Activated gamma-delta T cell treated with anti-CD3 and anti-CD28 coated beads, Interleukin-2, amount 50 U/mL, for 16 hours (primary cell): ENCODE results near the gene ERVK3-1.
"Not testable (repeated sequence)": the region's sequence is repeated elsewhere in the genome, so short reads cannot be mapped to it uniquely, and the experiment has no call there.

ENCODE experiments used
- DNase-seq: peaks from one replicate; pipeline ENCODE4 v3.0.0-alpha.2; 2020; ENCODE audit warnings: low read depth

Gene ERVK3-1

DNA sequence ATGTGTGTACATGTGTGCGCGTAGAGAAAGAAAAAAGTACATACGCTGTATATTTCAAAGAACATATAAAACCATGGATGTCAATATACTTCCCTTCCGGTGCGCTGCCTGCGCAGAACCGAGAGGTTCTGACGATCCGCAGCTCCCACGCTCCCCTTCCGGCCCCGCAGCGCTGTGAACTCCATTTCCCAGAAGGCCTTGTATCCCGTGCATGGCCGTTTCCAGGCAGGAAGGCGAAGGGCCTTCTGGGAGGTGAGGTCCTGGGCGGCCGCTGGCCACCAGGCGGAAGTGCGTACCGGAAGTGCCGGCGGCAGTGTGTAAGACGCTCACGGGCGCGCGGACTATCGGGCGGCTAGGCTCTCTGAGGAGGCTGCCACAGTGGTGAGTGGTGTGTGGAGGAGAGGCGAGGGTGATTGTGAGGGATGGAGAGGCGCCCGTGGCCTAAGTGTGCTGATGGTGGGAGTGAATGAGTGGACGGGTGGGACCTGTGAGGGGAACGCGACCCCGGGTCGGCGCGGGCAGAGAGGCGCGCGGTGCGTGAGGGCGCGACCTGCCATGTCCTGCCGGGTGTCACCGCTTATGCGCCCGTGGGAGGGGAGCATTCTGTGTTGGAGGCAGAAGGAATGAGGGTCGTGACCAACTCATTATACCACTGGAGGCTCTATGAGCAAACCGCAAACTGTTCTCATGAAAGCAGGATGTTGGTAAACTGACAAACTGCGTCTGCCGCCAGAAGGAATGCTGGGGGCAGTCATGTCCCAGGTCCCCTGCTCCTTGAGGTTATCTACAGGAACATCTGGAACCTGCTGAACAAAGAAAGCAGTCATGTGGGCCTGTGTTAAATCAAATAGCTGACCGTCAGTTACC, at the start of gene ERVK3-1:
Gene ERVK3-1, plus strand, starts transcription at position 313 of the 867 bp plus-strand sequence. CDS start 6,792 bp downstream, outside the sequence.
- DNase-seq, result peak; percentile 92

DNA sequence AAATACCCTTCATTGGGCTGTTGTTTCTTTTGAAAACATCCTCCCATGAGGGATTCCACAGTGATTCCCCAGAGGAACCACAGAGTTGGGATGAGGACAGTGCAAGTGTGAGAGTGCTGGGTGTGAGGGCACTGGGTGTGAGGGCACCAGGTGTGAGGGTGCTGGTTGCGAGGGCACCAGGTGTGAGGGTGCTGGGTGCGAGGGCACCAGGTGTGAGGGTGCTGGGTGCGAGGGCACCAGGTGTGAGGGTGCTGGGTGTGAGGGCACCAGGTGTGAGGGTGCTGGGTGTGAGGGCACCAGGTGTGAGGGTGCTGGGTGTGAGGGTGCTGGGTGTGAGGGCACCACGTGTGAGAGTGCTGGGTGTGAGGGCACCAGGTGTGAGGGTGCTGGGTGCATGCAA, 46.9 kb upstream of the ERVK3-1 start:
- not testable (repeated sequence) for DNase-seq

DNA sequence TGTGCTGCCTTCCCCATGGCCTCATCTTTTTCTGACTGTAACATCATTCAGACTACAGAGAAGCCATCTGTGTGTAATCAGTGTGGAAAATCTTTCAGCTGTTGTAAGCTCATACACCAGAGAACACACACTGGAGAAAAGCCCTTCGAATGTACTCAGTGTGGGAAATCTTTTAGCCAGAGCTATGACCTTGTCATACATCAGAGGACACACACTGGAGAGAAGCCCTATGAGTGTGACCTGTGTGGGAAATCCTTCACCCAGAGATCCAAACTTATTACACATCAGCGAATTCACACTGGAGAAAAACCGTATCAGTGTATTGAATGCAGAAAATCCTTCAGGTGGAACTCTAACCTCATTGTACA, 43.6 kb upstream of the ERVK3-1 start:
- DNase-seq, result no peak

DNA sequence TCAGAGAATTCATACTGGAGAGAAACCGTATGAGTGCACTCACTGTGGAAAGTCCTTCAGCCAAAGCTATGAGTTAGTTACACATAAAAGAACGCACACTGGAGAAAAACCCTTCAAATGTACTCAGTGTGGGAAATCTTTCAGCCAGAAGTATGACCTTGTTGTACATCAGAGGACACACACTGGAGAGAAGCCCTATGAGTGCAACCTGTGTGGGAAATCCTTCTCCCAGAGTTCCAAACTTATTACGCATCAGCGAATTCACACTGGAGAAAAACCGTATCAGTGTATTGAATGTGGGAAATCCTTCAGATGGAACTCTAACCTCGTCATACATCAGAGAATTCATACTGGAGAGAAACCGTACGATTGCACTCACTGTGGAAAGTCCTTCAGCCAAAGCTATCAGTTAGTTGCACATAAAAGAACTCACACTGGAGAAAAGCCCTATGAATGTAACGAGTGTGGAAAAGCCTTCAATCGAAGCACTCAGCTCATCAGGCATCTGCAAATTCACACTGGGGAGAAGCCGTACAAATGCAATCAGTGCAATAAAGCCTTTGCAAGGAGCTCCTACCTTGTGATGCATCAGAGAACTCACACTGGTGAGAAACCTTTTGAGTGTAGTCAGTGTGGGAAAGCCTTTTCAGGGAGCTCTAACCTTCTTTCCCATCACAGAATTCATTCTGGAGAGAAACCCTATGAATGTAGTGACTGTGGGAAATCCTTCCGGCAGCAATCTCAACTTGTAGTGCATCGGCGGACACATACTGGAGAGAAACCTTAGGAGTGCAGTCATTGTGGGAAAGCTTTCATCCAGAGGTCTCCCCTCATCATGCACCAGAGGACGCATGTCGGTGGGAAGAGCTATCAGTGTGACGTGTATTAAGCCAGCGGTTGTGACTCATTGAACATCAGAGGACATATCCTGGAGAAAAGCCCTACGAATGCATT, 42.9 kb upstream of the ERVK3-1 start:
- DNase-seq, result no peak

DNA sequence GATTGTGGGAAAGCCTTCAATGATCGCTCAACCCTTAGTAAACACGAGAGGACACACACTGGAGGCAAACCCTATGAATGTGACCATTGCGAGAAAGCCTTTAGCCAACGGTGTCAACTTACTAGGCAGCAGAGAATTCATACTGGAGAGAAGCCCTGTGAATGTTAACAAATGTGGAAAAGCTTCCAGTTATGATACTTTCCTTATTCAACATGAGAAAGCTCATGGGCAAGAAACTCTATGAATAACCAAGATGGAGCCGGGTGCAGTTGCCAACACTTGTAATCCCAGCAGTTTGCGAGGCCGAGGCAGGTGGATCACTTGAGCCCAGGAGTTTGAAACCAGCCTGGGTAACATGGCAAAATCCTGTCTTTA, 42.3 kb upstream of the ERVK3-1 start:
- no peak for DNase-seq

- DNase-seq, result no peak
Measured at GRCh38 chr19:58265100-58265499, 40.1 kb upstream of the ERVK3-1 start.

DNA sequence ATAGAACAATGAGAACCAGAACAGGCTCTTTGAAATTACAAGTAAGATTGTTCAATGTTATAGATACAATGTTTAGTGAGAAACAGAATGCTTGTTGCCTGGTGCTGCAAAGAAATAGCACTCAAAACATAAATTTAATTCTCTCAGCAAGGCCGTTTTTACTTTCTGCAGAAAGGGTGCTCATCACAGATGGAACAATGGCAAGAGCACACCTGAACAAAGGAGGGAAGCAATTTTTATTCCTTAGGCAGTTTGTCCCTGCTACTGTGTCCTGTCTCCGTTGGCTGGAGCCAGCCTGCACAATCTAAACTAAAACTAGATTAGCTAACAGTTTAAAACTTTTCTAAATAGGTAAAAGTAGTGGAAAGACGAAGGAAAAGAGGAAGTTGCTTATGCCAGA, 36.8 kb upstream of the ERVK3-1 start:
- no peak for DNase-seq

- no peak for DNase-seq
Measured at GRCh38 chr19:58274771-58275201, 30.4 kb upstream of the ERVK3-1 start.

DNA sequence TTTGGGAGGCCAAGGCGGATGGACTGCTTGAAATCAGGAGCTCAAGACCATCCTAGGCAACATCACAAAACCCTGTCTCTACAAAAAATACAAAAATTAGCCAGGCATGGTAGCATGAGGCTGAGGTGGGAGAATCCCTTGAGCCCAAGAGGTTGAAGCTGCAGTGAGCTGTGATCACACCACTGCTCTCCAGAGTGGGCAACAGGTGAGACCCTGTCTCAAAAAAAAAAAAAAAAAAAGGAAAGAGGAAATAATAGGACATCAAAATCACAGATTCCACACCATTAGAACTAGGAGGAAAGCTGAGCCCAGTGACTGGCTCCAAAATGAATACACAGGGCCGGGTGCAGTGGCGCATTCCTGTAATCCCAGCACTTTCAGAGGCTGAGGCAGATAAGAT, 29.6 kb upstream of the ERVK3-1 start:
- DNase-seq, result no peak

- no peak for DNase-seq
Measured at GRCh38 chr19:58277197-58277596, 28.0 kb upstream of the ERVK3-1 start.

DNA sequence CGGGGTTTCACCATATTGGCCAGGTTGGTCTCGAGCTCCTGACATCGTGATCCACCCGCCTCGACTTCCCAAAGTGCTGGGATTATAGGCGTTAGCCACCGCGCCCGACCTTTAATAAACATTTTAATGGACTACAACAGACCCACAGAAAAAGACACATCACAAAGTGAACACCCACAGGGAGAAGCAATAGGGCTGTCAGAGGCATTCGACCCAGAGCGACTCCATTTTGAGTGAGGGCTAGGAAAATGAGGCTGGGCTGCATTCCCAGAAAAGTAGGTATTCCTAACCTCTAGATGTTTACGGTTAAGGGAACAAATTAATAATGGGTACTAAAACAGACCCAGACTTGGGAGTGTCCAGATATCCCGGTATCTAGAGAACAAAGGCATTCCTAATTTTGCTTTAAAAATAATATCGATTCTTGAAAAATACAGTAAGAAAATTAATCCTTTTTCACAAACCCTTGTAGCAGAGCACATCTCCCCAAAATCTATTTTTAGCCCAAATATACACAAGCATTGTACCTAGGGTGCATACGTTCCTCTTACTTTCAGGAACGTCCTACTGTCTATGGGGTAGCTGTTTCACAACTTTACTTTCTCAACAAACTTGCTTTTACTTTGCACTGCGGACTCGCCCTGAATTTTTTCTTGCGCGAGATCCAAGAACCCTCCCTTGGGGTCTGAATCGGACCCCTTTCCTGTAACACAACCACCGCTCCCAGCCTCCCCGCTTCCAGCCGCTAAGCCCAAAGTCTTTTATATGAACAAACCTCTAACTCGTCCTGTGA, 27.2 kb upstream of the ERVK3-1 start:
- DNase-seq, result no peak

DNA sequence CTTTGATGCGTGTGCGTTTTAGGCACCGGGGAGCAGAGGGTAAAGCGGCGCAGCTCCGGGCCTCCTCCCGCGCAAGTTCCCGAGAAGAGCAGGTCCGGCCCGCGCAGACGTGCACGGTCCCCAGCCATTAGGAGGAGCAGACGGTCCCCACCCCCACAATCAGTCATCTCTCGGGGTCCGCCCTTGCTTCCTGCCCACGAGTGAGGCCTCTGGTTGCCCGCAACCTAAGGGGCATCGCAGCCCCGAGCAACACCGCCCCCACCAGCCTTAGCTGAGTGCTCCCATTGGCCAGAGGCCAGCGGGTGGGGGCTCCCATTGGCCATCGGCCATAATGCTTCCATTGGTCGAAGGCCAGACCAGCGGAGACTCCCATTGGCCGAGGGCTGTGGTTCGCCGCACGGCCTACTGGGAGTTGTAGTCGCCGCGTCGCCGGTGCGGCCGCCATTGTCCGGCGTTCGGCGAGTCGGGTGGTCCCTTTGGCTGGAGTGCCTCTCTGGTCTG, 26.6 kb upstream of the ERVK3-1 start, which contains the start of gene ZNF8:
Gene ZNF8, plus strand, starts transcription at position 415 of the 501 bp plus-strand sequence. CDS start 127 bp downstream, outside the sequence.
- peak; percentile 98 for DNase-seq

DNA sequence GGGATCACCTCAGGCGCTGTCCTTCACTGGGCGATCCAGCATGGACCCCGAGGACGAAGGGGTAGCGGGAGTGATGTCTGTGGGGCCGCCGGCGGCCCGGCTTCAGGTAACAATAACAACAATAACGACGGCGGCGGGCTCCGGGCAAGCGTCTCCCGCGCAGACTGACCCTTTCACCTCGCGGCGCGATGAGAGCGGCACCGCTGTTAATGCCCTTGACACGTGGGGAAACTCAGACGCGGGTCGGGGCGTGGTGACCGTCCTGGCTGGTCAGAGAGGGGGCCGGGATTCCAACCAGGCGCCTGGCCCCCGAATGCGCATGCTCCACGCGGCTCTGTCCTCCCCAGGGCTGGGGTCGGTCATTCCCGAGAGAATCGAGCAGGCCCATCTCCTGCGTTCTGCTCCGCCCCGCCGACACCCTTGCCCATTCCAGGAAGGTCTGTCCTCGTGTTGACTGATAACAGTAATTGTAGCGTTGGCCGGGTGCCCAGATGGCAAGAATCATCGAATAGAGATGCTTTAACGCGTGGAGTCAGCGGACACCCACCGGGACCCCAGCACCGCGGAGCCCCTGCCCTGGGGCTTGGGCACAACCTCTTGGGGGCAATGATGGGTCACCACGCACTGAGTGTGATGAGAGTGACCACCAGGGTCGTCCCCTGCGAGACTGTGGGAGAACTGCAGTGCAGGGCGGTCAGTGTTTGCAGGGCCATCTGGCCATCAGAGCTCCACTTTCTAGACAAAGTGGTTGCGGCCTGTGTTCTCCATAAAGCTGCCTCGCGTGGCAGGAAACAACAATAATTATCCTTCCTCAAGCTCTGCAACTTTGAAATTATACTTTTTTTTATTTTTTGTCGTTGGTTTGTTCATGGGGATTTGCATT, 25.9 kb upstream of the ERVK3-1 start:
- DNase-seq, result peak; percentile 18

DNA sequence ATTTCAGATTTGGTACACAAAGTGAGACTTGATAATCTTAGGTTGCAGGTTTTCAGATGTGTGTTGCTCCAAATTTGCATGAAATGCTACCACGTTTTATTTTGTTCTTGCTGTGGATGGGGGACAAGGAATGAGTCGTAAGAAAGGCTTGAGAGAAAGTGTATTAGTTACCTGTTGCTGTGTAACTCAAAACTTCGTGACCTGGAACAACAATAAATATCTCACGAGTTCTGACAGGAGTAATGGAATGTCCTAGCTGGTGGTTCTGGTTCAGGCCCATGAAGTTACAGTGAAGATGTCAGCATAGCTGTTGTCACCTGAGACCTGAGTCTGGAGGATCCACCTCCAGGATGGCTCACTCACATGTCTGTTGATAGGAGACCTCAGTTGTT, 25.3 kb upstream of the ERVK3-1 start:
- no peak for DNase-seq

GRCh38 chr19:58284199-58284598, 21.0 kb upstream of the ERVK3-1 start:
- no peak for DNase-seq

DNA sequence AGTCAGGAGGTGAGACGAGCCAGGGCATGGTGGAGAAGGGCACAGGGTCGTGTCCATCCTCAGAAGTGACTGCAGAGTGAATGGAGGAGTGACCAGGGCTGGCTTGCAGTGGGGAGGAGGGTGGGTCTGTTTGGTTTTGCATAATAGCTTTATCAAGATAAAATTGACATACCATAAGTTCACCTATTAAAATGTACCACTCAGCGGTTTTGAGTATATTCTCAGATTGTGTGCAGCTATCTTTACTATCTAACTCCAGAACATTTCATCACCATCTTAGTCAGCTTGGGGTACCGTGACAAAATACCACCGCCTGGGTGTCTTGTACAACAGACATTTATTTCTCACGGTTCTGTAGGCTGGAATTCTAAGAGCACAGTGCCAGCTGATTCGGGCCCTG, 13.2 kb upstream of the ERVK3-1 start:
- DNase-seq, result no peak

DNA sequence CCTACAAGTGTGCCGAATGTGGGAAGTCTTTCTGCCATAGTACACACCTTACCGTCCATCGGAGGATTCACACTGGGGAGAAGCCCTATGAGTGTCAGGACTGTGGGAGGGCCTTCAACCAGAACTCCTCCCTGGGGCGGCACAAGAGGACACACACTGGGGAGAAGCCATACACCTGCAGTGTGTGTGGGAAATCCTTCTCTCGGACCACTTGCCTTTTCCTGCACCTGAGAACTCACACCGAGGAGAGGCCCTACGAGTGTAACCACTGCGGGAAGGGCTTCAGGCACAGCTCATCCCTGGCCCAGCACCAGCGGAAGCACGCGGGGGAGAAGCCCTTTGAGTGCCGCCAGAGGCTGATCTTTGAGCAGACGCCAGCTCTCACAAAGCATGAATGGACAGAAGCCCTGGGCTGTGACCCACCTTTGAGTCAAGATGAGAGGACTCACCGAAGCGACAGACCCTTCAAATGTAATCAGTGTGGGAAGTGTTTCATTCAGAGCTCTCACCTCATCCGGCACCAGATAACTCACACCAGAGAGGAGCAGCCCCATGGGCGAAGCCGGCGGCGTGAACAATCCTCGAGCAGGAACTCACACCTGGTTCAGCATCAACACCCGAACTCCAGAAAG, 10.3 kb upstream of the ERVK3-1 start:
- DNase-seq, result no peak

- DNase-seq, result no peak
Measured at GRCh38 chr19:58296104-58296503, 9.1 kb upstream of the ERVK3-1 start.

- DNase-seq, result no peak
Measured at GRCh38 chr19:58300620-58301019, 4.6 kb upstream of the ERVK3-1 start.

GRCh38 chr19:58304255-58304654, 922 bp upstream of the ERVK3-1 start:
- no peak for DNase-seq
